Mucosa of stomach (tissue), 1 donor: ENCODE measurements around the gene CDC14B.
A peak's percentile ranks its signal among the peaks of the same experiment; 100 is the strongest.
"Not testable (repeated sequence)": the region's sequence is repeated elsewhere in the genome, so short reads cannot be mapped to it uniquely, and the experiment has no call there.

Source experiments
- H3K27me3 ChIP-seq: one replicate; pipeline ENCODE4 v1.7.0; 2013; ENCODE audit warnings: mild to moderate bottlenecking, low read length; ENCODE audit not compliant: control insufficient read depth, insufficient read depth
- H3K36me3 ChIP-seq: one replicate; pipeline ENCODE4 v1.7.0; 2013; ENCODE audit warnings: low read length; ENCODE audit not compliant: control insufficient read depth, insufficient read depth
- H3K4me1 ChIP-seq: one replicate; pipeline ENCODE4 v1.7.0; 2013; ENCODE audit warnings: mild to moderate bottlenecking, low read length; ENCODE audit not compliant: control insufficient read depth, insufficient read depth
- H3K4me3 ChIP-seq: one replicate; pipeline ENCODE4 v1.7.0; 2013; ENCODE audit warnings: low read length
- H3K9ac ChIP-seq: one replicate; pipeline ENCODE4 v1.7.0; 2013; ENCODE audit warnings: mild to moderate bottlenecking, low read length, moderate library complexity
- H3K9me3 ChIP-seq: one replicate; pipeline ENCODE4 v1.7.0; 2013; ENCODE audit warnings: mild to moderate bottlenecking, low read length, moderate library complexity; ENCODE audit not compliant: control insufficient read depth
- donor health status: Pancreatic carcinoma.

Gene CDC14B

GRCh38 chr9:96619491-96620180 is at the start of gene CDC14B:
TSS of gene CDC14B (minus strand) at chr9:96619843. CDS start at chr9:96619378, 465 bp downstream.
- Histone ChIP-seq H3K36me3 (no peaks in the 10 kb centered on the region), H3K4me1 (peaks cover 13% of the 10 kb centered on the region), H3K9ac (peak within 1 kb of the TSS; percentile 72), H3K9me3 (no peaks in the 10 kb centered on the region), H3K27me3 (no peaks in the 10 kb centered on the region), H3K4me3 (peak within 1 kb of the TSS; percentile 45)

DNA sequence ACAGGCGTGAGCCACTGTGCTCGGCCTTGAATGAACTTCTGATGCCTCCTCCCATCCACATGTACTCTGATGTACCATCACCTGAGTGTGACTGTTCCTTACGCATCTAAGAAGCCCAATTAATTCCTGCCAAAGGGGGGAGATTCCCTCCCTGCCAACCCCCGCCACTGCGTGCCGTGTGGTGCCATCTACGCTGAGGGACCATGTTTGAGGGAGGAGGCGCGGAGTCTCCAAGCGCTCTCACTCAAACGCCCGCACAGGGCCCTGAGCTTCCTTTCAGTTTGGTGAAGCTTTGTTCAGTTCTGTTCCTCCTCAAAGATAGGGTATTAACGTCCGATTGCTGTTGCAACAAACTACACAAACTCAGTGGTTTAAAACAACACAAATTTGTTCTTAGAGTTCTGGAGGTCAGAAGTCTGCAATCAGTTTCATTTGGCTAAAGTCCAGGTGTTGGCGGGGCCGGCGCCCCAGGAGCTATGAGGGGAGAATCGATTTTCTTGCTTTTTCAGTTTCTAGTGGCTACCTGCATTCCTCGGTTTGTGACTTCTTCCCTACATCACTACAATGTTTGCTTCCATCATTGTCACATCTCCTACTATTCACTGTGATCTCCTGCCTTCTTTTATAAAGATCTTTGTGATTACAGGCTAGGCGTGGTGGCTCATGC is 49.4 kb upstream of the CDC14B start:
- Histone ChIP-seq H3K4me1 (no peaks in the 10 kb centered on the region), H3K36me3 (no peaks in the 10 kb centered on the region), H3K9ac (no peak overlapping the region), H3K4me3 (no peak overlapping the region), H3K9me3 (no peaks in the 10 kb centered on the region), H3K27me3 (no peaks in the 10 kb centered on the region)

DNA sequence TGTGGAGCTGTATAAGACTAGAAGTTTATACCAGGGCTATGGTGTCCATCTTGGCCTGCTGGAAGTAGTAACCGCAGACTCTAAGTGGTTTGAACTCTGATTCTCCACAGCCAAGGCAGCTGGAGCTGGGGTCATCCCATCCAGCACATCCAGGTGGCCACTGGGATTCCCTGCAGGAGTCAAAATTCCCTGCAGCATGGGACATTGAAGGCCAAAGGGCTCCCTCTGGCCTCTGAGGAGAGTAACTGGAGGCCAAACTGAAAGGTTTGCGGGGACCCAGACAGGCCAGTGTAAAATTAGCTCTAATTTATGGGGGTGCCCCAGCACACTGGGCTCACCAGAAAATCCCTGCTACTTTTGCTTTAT is 47.7 kb upstream of the CDC14B start:
- no peak overlapping the region for H3K4me3 ChIP-seq
- H3K9me3 ChIP-seq, result no peaks in the 10 kb centered on the region
- H3K4me1 ChIP-seq, result no peaks in the 10 kb centered on the region
- H3K9ac ChIP-seq, result no peak overlapping the region
- H3K36me3 ChIP-seq, result no peaks in the 10 kb centered on the region
- no peaks in the 10 kb centered on the region for H3K27me3 ChIP-seq

DNA sequence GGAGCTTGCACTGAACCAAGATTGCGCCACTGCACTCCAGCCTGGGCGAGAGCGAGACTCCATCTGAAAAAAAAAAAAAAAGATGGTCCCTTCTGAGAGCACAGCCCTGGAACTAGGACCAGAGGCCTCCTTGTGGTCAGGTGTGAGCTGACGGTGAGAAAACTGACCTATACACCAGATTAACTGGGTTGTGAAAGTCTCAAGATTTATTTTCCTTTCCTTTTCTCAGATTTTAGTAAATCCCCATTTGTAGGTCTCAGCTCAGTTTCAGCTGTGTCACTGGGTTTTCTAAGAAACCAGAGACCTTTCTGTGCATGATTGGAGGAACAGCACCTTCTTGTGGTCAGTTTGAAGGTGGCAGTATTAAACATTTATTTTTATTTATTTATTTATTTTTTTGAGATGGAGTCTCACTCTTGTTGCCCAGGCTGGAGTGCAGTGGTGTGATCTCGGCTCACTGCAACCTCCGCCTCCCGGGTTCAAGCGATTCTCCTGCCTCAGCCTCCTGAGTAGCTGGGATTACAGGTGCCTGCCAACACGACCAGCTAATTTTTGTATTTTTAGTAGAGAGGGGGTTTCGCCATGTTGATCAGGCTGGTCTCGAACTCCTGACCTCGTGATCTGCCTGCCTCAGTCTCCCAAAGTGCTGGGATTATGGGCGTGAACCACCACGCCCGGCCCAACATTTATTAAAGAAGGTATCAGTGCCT is 47.2 kb upstream of the CDC14B start:
- H3K36me3 ChIP-seq, H3K9me3 ChIP-seq, H3K4me3 ChIP-seq, H3K9ac ChIP-seq, H3K27me3 ChIP-seq, H3K4me1 ChIP-seq: not testable (repeated sequence)

DNA sequence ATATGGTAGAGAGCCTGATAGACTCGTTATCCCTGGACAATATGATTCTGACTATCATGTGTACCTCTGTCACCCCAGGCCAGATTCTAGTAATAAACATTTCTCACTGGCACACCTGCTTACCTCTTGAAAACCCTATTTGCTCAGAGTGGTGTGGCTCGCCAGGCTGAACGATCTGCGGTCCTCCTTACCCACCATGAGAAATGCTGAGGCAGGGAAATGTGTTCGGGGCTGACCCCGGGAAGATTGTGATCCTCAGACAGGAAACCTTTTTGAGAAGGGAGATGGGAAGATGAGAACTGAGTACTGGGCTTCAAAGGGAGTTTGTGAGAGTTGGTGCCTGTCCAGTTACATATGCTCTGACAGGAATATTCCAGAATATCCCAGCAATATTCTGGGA is 46.1 kb upstream of the CDC14B start:
- Histone ChIP-seq H3K4me1 (no peaks in the 10 kb centered on the region), H3K4me3 (no peak overlapping the region), H3K9ac (no peak overlapping the region), H3K9me3 (no peaks in the 10 kb centered on the region), H3K27me3 (no peaks in the 10 kb centered on the region), H3K36me3 (no peaks in the 10 kb centered on the region)

- Histone ChIP-seq H3K36me3 (no peaks in the 10 kb centered on the region), H3K4me3 (no peak overlapping the region), H3K9ac (no peak overlapping the region), H3K27me3 (no peaks in the 10 kb centered on the region), H3K9me3 (no peaks in the 10 kb centered on the region), H3K4me1 (no peaks in the 10 kb centered on the region)
These were observed 44.0 kb upstream of the CDC14B start for GRCh38 chr9:96663506-96664120.

DNA sequence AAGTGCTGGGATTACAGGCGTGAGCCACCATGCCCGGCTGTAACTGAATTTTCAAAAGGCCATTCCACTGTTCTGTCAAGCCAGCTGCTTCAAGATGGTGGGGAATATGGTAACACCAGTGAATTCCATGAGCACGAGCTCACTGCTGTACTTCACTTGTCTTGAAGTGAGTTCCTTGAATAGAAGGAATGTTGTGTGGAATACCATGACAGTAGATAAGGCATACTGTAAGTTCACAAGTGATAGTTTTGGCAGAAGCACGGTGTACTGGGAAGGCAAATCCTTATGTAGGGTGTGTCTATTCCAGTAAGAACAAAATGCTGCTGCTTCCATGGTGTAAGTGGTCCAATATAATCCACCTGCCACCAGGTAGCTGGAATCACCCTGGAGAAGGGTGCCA is 42.1 kb upstream of the CDC14B start:
- Histone ChIP-seq H3K27me3 (no peaks in the 10 kb centered on the region), H3K4me3 (no peak overlapping the region), H3K9ac (no peak overlapping the region), H3K4me1 (peaks cover 5% of the 10 kb centered on the region), H3K36me3 (no peaks in the 10 kb centered on the region), H3K9me3 (no peaks in the 10 kb centered on the region)

- Histone ChIP-seq H3K9ac (no peak overlapping the region), H3K4me1 (peaks cover 5% of the 10 kb centered on the region), H3K27me3 (no peaks in the 10 kb centered on the region), H3K9me3 (no peaks in the 10 kb centered on the region), H3K36me3 (no peaks in the 10 kb centered on the region), H3K4me3 (no peak overlapping the region)
These were observed 41.1 kb upstream of the CDC14B start for GRCh38 chr9:96660692-96661248.

GRCh38 chr9:96655198-96655851 is 35.7 kb upstream of the CDC14B start, which contains the start of gene PRXL2C:
TSS of gene PRXL2C (minus strand) at chr9:96655317. CDS start at chr9:96655281, 36 bp downstream.
- Histone ChIP-seq H3K4me1 (peaks cover 9% of the 10 kb centered on the region), H3K4me3 (peak within 1 kb of the TSS; percentile 44), H3K9me3 (no peaks in the 10 kb centered on the region), H3K27me3 (no peaks in the 10 kb centered on the region), H3K36me3 (no peaks in the 10 kb centered on the region), H3K9ac (peak within 1 kb of the TSS; percentile 73)

- no peaks in the 10 kb centered on the region for H3K27me3 ChIP-seq
- H3K9me3 ChIP-seq, result no peaks in the 10 kb centered on the region
- H3K36me3 ChIP-seq, result no peaks in the 10 kb centered on the region
- H3K9ac ChIP-seq, result peak overlapping the region; percentile 73
- H3K4me1 ChIP-seq, result peaks cover 9% of the 10 kb centered on the region
- peak overlapping the region; percentile 44 for H3K4me3 ChIP-seq
These were observed 35.0 kb upstream of the CDC14B start for GRCh38 chr9:96654450-96655197.

GRCh38 chr9:96651626-96652025 is 32.0 kb upstream of the CDC14B start:
- peaks cover 3% of the 10 kb centered on the region for H3K4me1 ChIP-seq
- no peaks in the 10 kb centered on the region for H3K36me3 ChIP-seq
- H3K9ac ChIP-seq, result no peak overlapping the region
- no peaks in the 10 kb centered on the region for H3K27me3 ChIP-seq
- no peak overlapping the region for H3K4me3 ChIP-seq
- no peaks in the 10 kb centered on the region for H3K9me3 ChIP-seq
